ENCODE measurements around the gene CELA3B.
"Not testable (repeated sequence)": the region's sequence is repeated elsewhere in the genome, so short reads cannot be mapped to it uniquely, and the experiment has no call there.

CELA3B gene

GRCh38 chr1:22012752-22013151 is 35.9 kb downstream of the CELA3B start:
- DNase-seq (ENCODE audit: low read depth): not testable (repeated sequence)

- DNase-seq (ENCODE audit: low read depth): not testable (repeated sequence)
Measured at GRCh38 chr1:22014575-22015206, 37.9 kb downstream of the CELA3B start.

GRCh38 chr1:22018583-22019559 is 42.0 kb downstream of the CELA3B start:
- DNase-seq (ENCODE audit: low read depth): peak; percentile 94

- DNase-seq (ENCODE audit: low read depth): no peak
Measured at GRCh38 chr1:22021061-22021460, 44.2 kb downstream of the CELA3B start.

GRCh38 chr1:22024485-22025367 is 47.9 kb downstream of the CELA3B start:
- peak; percentile 83 for DNase-seq (ENCODE audit: low read depth)

GRCh38 chr1:22025368-22026155 is 48.7 kb downstream of the CELA3B start:
- DNase-seq (ENCODE audit: low read depth): peak; percentile 86

- DNase-seq (ENCODE audit: low read depth): no peak
Measured at GRCh38 chr1:22026924-22027289, 50.1 kb downstream of the CELA3B start.

GRCh38 chr1:22030057-22030456 is 53.2 kb downstream of the CELA3B start:
- DNase-seq (ENCODE audit: low read depth): no peak

- no peak for DNase-seq (ENCODE audit: low read depth)
Measured at GRCh38 chr1:22030473-22030872, 53.7 kb downstream of the CELA3B start.

- DNase-seq (ENCODE audit: low read depth): no peak
Measured at GRCh38 chr1:22031214-22031962, 54.6 kb downstream of the CELA3B start.

- DNase-seq (ENCODE audit: low read depth): not testable (repeated sequence)
Measured at GRCh38 chr1:22034834-22035233, 58.0 kb downstream of the CELA3B start.

- DNase-seq (ENCODE audit: low read depth): no peak
Measured at GRCh38 chr1:22037520-22037919, 60.7 kb downstream of the CELA3B start.

GRCh38 chr1:22038036-22038435 is 61.2 kb downstream of the CELA3B start:
- DNase-seq (ENCODE audit: low read depth): no peak
